Stimulated activated CD8-positive, alpha-beta memory T cell treated with anti-CD3 and anti-CD28 coated beads, Interleukin-2, amount 100 ng/mL, for 1 hour (primary cell): ENCODE measurements around the gene JUP.

Experiments
- DNase-seq, 2 donors: peaks; one replicate each; pipeline ENCODE4 v3.0.0-alpha.2; 2020; ENCODE audit warnings: low read depth in 2 of 2

The JUP gene

DNA sequence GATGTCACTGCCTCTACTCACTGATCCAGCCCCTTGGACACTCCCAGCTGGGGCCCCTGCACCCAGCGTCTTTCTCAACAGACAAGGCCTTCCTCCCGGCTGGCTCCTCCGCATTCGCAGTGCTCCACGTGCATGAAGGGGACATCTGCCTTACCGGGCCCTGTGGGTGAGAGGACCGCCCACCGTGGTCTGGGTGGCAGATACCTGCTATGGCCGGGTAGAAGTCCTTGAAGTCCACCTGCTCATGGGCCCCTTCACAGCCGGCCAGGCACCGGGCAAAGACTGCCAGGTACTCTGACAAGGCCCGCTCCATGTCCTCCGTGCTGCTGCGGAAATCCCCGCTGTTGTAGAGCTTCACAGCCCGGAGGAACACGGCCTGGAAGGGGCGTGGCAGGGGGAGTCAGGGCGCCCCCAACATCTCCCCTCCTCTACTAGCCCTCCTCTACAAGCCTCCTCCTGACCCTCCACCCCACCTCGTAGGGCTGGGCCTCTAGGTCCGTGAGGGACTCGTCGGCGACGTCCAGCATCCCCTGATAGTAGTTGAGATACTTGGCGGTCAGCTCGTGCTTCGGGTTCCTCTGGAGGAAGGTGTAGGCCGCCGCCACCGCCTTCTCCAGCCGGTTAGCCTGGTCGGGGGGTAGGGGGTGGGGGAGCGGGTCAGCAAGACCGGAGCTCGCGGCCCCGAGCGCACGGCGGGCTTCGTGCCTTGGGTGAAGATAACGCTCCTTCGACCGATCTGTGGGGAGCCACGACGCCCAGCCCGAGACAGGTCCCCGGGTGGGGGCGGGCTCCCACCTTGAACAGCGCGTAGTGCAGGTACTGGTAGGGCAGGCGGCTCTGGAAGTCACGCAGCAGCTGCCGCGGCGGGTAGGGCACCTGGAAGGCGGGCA is 24.4 kb upstream of the JUP start:
- DNase-seq, result no peak

DNA sequence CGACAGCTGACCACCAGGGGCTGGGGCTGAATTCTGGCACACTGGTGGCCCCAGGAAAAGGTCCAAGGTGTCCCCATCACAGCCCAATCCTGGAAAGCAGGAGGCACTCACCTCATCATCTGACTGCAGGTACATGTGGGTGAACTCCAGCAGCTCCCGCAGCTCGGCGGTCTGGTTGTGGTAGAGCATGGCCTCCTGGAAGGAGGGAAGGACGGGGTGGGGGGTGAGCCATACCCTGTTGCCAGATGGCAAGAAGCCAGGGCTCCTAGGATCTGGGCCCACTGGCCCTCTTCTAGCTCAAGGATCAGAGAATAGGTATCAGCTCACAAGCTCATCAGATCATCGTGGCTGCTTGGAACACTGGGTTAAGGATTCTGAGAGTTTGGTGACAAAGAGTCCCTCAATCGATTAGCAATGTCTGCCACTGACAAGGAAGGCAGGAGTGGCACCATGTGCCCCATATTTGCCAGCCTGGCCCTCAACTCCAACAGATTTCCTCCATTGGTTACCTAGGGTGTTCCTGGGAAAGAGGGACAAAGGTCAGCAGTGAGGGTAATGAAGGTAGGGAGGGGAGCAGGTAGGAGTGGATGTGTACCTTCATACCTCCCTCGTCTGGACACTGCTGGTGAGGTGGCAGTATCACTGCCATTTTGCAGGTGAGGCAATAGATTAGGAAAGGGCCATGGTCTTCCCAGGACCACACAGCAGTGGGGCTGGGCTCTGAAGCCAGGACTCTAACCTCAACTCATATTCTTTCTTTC is 20.4 kb upstream of the JUP start:
- no peak for DNase-seq

DNA sequence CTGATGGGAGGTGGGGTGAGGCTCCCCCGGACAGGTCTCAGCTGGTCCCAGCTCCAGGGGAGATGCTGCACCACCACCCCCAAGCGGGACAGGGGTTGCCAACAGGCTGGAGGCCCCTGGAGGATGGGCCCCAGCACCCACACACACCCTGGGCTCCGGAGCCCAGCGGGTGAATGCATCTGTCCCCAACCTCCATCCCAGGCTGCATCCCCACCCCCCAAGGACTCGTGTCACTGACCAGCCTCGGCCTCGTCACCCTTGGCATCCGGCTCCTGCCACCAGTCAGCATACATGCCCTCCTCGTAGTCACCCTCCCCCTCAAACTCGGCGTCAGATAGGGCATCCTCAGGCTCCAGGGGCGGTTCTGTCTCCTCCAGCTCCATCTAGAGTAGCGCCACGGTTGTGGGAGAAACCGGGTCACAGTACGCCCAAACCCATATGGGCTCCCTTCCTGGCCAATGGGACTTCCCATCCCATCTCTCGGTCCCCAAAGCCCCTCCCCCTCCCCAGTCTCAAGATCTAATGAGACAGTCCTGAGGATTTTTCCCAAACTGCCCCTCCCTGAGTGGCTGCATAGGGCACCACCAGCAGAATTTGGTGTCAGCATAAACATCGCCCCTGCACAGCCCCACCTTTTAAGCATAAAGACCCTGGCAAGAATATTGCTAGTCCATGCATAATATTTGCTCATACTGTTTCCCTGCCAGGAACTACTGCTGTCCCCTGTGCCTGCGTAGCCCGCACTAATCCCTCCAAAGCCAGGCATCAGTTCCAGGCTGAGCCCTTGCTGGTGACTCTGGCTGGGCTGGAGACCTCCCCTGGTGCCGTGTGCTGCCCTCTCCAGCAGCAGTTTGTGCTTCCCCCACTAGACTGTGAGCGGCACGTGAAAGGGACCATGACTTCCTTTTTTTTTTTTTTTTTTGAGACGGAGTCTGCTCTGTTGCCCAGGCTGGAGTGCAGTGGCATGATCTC is 16.8 kb upstream of the JUP start:
- no peak for DNase-seq

- peak; percentile 46 to 58 for DNase-seq
Measured at GRCh38 chr17:41801374-41802271, 15.1 kb upstream of the JUP start.

- no peak for DNase-seq
Measured at GRCh38 chr17:41800601-41801373, 14.3 kb upstream of the JUP start.

DNA sequence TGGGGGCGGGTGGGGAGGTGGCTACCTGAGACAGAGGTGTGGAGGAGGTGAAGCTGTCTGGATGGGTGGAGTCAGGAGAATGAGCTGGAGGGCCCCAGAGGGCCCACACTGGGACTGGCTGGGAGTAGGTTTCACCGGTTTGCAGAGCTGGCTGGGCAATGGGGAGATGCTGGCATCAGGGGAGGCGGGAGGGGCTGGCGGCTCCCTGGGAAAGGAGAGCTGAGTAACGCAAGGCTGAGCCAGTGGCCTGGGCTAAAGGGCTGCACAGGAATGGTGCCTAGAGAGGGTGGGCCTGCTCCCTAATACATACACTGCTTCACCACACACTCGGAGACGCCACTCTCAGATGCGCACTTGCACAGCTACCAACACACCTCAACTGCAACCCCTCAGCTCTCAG is 12.9 kb upstream of the JUP start:
- no peak for DNase-seq

- no peak for DNase-seq
Measured at GRCh38 chr17:41797377-41797776, 10.9 kb upstream of the JUP start.

GRCh38 chr17:41796121-41796895 is 9.8 kb upstream of the JUP start:
- no peak for DNase-seq

GRCh38 chr17:41794540-41794975 is 8.0 kb upstream of the JUP start:
- no peak for DNase-seq

DNA sequence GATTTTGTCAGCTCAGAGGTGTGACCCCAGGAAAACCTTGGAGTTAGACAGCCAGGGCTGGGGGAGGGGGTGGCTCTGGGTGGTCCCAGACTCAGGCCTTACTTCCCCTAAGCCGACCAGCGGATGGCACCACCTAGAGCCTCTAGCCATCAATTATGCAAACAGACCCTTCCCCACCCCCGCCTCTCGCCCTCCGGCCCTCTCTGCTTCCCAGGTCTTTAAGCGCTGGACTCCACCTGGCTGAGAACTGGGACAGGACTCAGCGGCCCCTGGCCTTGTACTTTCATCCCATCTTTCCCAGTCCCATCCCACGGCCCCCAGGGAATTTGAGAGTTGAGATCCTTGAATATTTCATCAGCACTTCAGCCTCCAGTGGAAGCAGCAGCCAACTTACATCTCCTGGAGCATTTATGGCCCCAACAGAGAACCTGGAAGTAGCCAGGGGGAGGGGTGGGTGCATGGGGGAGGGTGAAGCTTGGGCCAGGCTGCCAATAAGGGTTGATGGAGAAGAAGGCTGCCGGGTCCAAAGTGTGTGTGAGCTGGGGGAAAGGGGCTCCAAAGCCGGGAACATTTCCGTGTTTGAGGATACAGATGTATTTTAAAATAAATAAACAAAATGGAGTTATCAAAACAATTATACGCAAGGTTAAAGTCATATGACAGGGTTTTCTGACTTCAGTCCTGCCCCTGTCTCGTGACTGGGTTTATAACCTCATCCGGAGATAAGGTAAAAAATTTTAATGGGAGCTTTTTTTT is 7.5 kb upstream of the JUP start:
- no peak for DNase-seq

GRCh38 chr17:41792845-41793783 is 6.6 kb upstream of the JUP start:
- DNase-seq, result no peak

- no peak for DNase-seq
Measured at GRCh38 chr17:41787021-41787418, 509 bp upstream of the JUP start.

- no peak for DNase-seq
Measured at GRCh38 chr17:41785859-41786226, 668 bp downstream of the JUP start.

DNA sequence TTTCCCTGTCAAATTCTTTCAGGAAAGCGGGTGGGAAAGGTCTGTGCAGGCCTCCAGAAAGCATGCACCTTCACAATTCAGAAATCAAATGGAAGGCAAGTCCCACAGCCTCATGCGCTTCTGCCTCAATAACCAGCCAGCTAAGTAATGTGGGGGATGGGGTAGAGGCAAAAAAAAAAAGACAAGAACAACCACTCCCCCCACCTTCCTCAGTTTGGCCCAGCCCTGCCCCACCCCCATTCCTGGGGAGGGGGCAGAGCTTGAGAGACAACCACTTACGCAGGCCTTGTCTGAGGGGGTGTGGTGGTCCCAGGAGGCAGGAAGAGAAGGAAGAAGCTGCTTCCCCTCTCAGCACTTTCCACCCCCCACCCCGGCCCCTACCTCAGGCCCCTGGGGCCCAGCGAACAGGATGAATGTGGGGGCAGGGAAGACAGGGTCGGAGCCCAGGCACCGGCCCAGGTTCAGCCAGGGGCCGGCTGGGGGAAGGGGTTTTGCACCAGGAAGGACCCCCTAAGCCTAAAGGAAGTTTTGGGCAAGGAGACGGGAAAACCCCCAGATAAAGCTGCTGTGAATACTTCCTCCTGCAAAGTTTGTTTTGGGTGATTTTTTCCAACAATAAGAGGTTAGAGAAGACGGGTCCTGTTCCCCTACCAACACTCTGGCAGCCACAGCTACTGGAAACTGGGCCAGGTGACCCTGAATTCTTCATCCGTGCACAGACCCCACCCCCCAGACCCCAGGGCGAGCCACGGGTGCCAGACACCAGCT is 1.2 kb downstream of the JUP start:
- no peak for DNase-seq

- DNase-seq, result no peak
Measured at GRCh38 chr17:41784207-41784744, 2.2 kb downstream of the JUP start.

DNA sequence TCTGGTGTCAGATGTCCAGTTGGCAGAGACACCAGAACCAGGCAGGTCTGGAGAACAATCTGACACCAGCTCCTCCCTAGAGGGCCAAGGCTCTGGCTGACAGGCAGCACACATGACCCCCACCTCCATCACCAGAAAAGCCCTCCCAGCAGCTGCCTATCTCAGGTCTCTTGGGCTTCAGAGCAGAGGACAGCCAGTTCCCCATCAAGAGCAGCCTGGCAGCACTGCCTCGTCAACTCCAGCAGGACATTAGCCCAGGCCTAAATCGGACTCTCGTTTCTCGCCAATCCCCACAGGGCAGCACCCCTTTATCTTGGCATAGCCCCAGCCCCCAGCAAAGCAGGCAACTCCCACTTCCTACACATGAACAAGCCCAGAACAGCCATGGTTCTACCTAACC is 4.4 kb downstream of the JUP start:
- no peak for DNase-seq
